Keratinocyte (primary cell): Measurements from ENCODE around the gene TPRG1L. TPM values are rescaled to one million over a fixed set of nuclear protein-coding genes. Genes with fewer than 3 reads are reported as not detected.

Experiments
- DNase-seq: peaks from one replicate; pipeline ENCODE4 v3.0.0-alpha.2; 2011; ENCODE audit warnings: low read depth, missing footprints, low spot score
- FAIRE-seq: peaks from 2 replicates; lab custom pipeline; 2011; peaks lifted over from hg19 to GRCh38; lab: Jason Lieb, UNC
- H2AFZ ChIP-seq: 2 replicates; pipeline ENCODE4 v1.6.0; 2012; ENCODE audit warnings: low read length, control low read depth, inconsistent platforms; ENCODE audit not compliant: control insufficient read depth
- H3K27ac ChIP-seq: 2 replicates; pipeline ENCODE4 v1.5.1; 2011; ENCODE audit warnings: low read length; ENCODE audit not compliant: control insufficient read depth, insufficient read depth
- H3K27me3 ChIP-seq: 3 replicates; pipeline ENCODE4 v1.6.0; 2011; ENCODE audit warnings: low read length; ENCODE audit not compliant: control insufficient read depth, insufficient read depth; ENCODE audit errors: extremely low read depth
- H3K36me3 ChIP-seq, 2 experiments: 2 replicates in 1 of 2; 3 replicates in 1 of 2; pipeline ENCODE4 v1.5.1; 2011; ENCODE audit warnings: low read length in 2 of 2, mild to moderate bottlenecking in 1 of 2; ENCODE audit not compliant: control insufficient read depth in 2 of 2, insufficient read depth in 2 of 2; ENCODE audit errors: extremely low read depth in 1 of 2
- H3K4me1 ChIP-seq: 3 replicates; pipeline ENCODE4 v1.5.1; 2011; ENCODE audit warnings: low read length; ENCODE audit not compliant: control insufficient read depth, insufficient read depth; ENCODE audit errors: extremely low read depth
- H3K4me2 ChIP-seq: 3 replicates; pipeline ENCODE4 v1.6.0; 2011; ENCODE audit warnings: low read depth, low read length; ENCODE audit not compliant: control insufficient read depth, insufficient read depth; ENCODE audit errors: extremely low read depth
- H3K4me3 ChIP-seq, 3 experiments: fragments of 200-600 bp in 1 of 3; sonication (generic) in 1 of 3; 2 replicates in 2 of 3; 3 replicates in 1 of 3; pipeline ENCODE4 v1.5.1; 2011 to 2016; ENCODE audit warnings: low read length in 3 of 3, mild to moderate bottlenecking in 3 of 3, control low read depth in 2 of 3, inconsistent platforms in 1 of 3, low read depth in 1 of 3, mixed read lengths in 1 of 3, mixed run types in 1 of 3, moderate library complexity in 1 of 3; ENCODE audit not compliant: control insufficient read depth in 2 of 3, insufficient read depth in 2 of 3; ENCODE audit errors: extremely low read depth in 1 of 3
- H3K79me2 ChIP-seq: 2 replicates; pipeline ENCODE4 v1.6.0; 2012; ENCODE audit warnings: low read length; ENCODE audit not compliant: control insufficient read depth, insufficient read depth
- H3K9ac ChIP-seq: 3 replicates; pipeline ENCODE4 v1.6.0; 2011; ENCODE audit warnings: low read length; ENCODE audit not compliant: control insufficient read depth, insufficient read depth; ENCODE audit errors: extremely low read depth
- H3K9me1 ChIP-seq: 3 replicates; pipeline ENCODE4 v1.6.0; 2011; ENCODE audit warnings: low read length; ENCODE audit not compliant: control insufficient read depth, insufficient read depth; ENCODE audit errors: extremely low read depth
- H3K9me3 ChIP-seq: 2 replicates; pipeline ENCODE4 v1.5.1; 2012; ENCODE audit warnings: low read depth, low read length; ENCODE audit not compliant: control insufficient read depth
- H4K20me1 ChIP-seq: 3 replicates; pipeline ENCODE4 v1.6.0; 2011; ENCODE audit warnings: low read length; ENCODE audit not compliant: control insufficient read depth, insufficient read depth; ENCODE audit errors: extremely low read depth
- CTCF ChIP-seq, 3 experiments: IDR thresholded peaks in 1 of 3; conservative IDR thresholded peaks in 1 of 3; optimal IDR thresholded peaks in 1 of 3; 2 replicates in 2 of 3; 3 replicates in 1 of 3; pipeline versions ENCODE3 to v1.5.1; 2011; ENCODE audit warnings: low read length in 3 of 3, mild to moderate bottlenecking in 3 of 3, moderate library complexity in 2 of 3, control low read depth in 1 of 3, inconsistent platforms in 1 of 3; ENCODE audit not compliant: insufficient read depth in 2 of 3; ENCODE audit errors: extremely low read depth in 1 of 3
- EZH2 ChIP-seq: IDR thresholded peaks from one replicate; pipeline ENCODE4 v1.6.1; 2012; ENCODE audit warnings: inconsistent platforms, mild to moderate bottlenecking, low read length, moderate library complexity
- dilution Hi-C: fragments of 300-500 bp; cut with MboI; formaldehyde crosslinking; loops from one replicate; pipeline ENCODE4 v1.7.0; 2020; ENCODE audit warnings: low sequenced_read_pairs; ENCODE audit not compliant: extremely low pct_ligation_motif_present
- polyA plus RNA-seq, 5 experiments: library from polyadenylated mRNA; depleted of rRNA in 3 of 5; stranded (reverse) in 3 of 5; stranded (forward) in 1 of 5; unstranded in 1 of 5; fragments of >200 nt; gene quantifications; 1 replicate in 1 of 5; 2 replicates in 3 of 5; 3 replicates in 1 of 5; pipeline versions ENCODE4 v1.2.1 to v1.2.3, GENCODE V29; 2011 to 2012; ENCODE audit warnings: missing spikeins in 2 of 5, low read depth in 1 of 5, low replicate concordance in 1 of 5

The TPRG1L gene
- polyA plus RNA-seq, 1 donor (not counting 4 experiments of a cell fraction or from before 2014, with no cell fraction given): 57.4 TPM

DNA sequence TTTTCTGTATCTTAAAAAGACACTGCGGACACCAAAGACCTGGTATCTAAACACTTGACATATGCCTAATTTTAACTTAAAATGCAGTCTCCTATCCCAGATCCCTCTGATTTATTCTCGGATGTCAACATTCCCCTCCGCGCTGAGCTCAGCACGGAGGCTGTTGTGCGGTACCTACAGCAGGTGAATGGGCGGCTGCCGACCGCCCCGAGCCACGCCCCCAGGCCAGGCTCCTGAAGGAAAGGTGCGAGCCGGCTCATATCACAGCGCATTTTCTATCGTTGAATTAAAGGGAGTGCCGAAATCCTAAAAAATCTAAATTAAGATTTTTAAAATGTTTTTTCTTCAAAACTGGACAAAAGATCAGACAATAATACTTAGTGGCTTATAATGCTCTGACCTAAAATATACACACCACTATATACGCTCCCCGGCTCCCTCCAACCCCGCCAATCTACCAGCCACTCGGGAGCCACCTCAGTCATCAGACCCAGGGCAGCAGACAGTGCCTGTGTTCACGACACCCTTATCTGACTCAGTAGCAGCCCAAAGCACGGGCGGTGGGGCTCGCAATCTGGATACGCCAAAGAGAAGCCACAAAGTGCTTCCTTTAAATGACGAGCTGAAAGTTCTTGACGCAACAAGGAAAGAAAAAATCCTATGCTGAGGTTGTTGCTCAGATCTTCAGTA lies 21.0 kb downstream of the TPRG1L start:
- TF ChIP-seq CTCF (optimal IDR thresholded peaks at IDR 0.05 in 1 of 3, IDR thresholded peaks at IDR 0.05 in 1 of 3, conservative IDR thresholded peaks at IDR 0.05 in 1 of 3; ENCODE audit: extremely low read depth in 1 of 3, insufficient read depth in 2 of 3, low read length in 3 of 3) (no peak), EZH2 (no peak)
- Histone ChIP-seq H3K9me3 (no peaks in the 10 kb centered on the region), H3K9me1 (no peaks in the 10 kb centered on the region), H3K4me1 (peaks cover 8% of the 10 kb centered on the region), H3K27me3 (peaks cover 5% of the 10 kb centered on the region), H2AFZ (no peak overlapping the region), H3K4me3 (no peak overlapping the region), H3K27ac (no peak overlapping the region), H3K9ac (no peak overlapping the region), H3K36me3 (peaks cover 0 to 7% of the 10 kb centered on the region in 2 experiments), H4K20me1 (no peaks in the 10 kb centered on the region), H3K4me2 (no peak overlapping the region), H3K79me2 (peaks cover 6% of the 10 kb centered on the region)
- FAIRE-seq: no peak
- dilution Hi-C loops: loop anchor here (25.0 kb wide), 1 partner anchor 109 kb away; no protein-coding TSS in a partner anchor
- DNase-seq: no peak

DNA sequence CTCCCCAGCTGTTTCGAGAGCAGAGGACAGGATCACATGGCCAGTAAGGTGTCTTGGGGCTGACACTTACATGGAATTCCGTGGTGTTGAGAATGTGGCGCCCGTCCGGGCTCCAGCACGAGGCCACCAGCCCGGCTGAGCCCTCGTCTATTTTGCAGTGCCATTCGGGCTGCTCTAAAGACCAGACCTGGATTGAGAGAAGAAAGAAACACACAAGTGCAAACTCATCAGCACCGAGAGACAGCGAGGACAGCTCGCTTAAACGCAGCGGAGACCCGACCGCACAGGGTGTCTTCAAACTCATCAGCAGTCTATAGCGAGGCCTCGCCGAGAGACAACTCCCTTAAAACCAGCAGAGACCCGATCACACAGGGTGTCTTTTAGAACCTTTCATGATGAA lies 21.8 kb downstream of the TPRG1L start:
- DNase-seq (no peak), FAIRE-seq (no peak)
- H3K36me3 ChIP-seq: peaks cover 0 to 6% of the 10 kb centered on the region in 2 experiments
- H3K9me3 ChIP-seq: no peaks in the 10 kb centered on the region
- no peak overlapping the region for H3K9ac ChIP-seq
- H4K20me1 ChIP-seq: no peaks in the 10 kb centered on the region
- peaks cover 6% of the 10 kb centered on the region for H3K79me2 ChIP-seq
- no peaks in the 10 kb centered on the region for H3K9me1 ChIP-seq
- H2AFZ ChIP-seq: no peak overlapping the region
- TF ChIP-seq EZH2 (no peak), CTCF (optimal IDR thresholded peaks at IDR 0.05 in 1 of 3, IDR thresholded peaks at IDR 0.05 in 1 of 3, conservative IDR thresholded peaks at IDR 0.05 in 1 of 3; ENCODE audit: extremely low read depth in 1 of 3, insufficient read depth in 2 of 3, low read length in 3 of 3) (no peak)
- no peak overlapping the region for H3K4me3 ChIP-seq
- peaks cover 8% of the 10 kb centered on the region for H3K4me1 ChIP-seq
- no peak overlapping the region for H3K27ac ChIP-seq
- no peak overlapping the region for H3K4me2 ChIP-seq
- dilution Hi-C loops: loop anchor here (25.0 kb wide), 1 partner anchor 109 kb away; no protein-coding TSS in a partner anchor
- peaks cover 13% of the 10 kb centered on the region for H3K27me3 ChIP-seq
